HG03354 (cell line): Measurements from ENCODE around the gene RP9.

ENCODE experiments used
- ATAC-seq: cut with Tn5 transposase; IDR thresholded peaks from one replicate; pipeline ENCODE4 v1.9.1; 2021; ENCODE audit warnings: mild to moderate bottlenecking; ENCODE audit not compliant: unreplicated experiment, poor library complexity, severe bottlenecking

RP9 gene, protein sequence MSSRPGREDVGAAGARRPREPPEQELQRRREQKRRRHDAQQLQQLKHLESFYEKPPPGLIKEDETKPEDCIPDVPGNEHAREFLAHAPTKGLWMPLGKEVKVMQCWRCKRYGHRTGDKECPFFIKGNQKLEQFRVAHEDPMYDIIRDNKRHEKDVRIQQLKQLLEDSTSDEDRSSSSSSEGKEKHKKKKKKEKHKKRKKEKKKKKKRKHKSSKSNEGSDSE

GRCh38 chr7:33109005-33109757, at the start of gene RP9:
Gene RP9 (minus strand): TSS chr7:33109404. CDS start chr7:33109372, 32 bp downstream.
- peak; percentile 86 for ATAC-seq

DNA sequence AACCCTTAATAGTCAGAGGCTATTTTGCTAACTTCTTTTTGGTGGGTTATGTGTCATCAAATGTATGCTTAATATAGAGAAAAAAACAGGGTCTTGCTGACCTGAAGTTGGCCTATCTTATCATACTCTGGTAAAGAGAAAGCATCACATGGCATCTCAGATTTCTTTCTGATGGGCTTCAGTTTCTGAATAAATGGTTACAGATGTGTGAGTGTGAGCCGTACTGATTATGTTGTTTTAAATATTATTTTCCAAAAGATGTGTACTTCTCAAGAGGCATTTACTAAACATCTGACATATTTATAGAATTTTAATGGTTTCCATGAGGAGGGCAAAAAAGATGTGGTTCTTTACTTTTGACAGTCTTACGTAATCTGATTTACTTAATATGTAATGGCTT, 48.6 kb upstream of the RP9 start:
- ATAC-seq, result no peak

DNA sequence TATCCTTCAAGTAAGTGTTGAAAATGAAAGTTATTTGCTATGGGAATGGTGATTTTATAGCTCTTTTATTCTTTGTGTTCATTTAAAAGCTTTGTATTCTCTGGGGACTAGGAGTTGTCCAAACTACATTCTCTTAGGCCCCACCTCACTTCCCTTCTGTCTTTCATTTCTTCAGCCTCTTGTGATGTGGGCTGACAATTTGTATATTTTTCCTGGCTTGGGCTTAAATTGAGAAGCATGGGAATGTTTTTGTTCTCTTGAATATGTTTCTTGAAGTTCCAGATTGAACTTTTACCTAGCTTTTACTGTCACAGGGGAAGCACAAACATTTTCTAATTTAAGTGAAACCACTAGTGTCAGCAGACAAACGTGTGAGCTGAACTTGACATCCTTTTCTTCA, 48.1 kb upstream of the RP9 start:
- ATAC-seq, result no peak

GRCh38 chr7:33156441-33156840, 47.2 kb upstream of the RP9 start:
- no peak for ATAC-seq

- ATAC-seq, result no peak
Observed at GRCh38 chr7:33155811-33156210, 46.6 kb upstream of the RP9 start.

GRCh38 chr7:33152087-33152486, 42.9 kb upstream of the RP9 start:
- no peak for ATAC-seq

- no peak for ATAC-seq
Observed at GRCh38 chr7:33145156-33145555, 36.0 kb upstream of the RP9 start.

GRCh38 chr7:33143996-33144718, 35.0 kb upstream of the RP9 start:
- peak; percentile 56 for ATAC-seq

- ATAC-seq, result no peak
Observed at GRCh38 chr7:33142585-33142984, 33.4 kb upstream of the RP9 start.

DNA sequence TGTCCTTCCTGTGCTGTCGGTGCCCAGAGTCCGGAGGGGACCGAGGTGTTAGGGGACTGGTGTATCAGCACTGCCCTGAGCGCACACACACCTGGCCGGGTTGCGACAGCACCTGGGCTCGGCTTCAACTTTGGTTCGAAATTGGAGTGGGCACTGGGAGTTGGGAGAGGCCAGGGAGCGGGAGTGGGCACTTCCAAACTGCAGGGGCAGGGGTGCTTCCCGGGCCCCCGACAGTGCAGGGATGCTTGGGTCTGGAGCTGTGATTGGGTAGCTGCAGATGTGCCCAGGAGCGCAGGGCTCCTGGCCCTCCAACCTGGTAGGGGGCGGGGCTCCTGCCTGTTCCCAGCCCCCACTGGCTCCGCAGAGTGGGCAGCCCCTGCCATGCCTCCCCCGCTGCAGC, 27.9 kb upstream of the RP9 start:
- ATAC-seq, result no peak

DNA sequence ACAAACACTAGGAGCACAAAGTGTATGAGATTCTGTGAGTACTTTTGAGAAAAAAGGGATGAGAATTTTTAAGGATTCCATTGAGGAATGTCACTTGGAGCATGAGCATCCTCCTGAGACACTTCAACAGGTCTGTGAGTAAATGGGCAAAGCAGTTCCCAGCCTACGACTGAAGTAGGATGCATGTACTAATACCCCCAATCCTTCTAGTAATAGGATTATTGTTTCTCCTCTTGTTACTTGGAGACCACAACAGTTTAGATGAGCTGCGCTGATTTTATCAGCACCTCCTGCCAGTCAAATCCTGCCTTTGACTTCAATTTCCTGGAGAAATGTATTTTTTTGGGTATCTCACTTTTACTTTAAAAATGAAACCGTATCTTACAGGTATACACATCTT, 21.0 kb upstream of the RP9 start:
- no peak for ATAC-seq

DNA sequence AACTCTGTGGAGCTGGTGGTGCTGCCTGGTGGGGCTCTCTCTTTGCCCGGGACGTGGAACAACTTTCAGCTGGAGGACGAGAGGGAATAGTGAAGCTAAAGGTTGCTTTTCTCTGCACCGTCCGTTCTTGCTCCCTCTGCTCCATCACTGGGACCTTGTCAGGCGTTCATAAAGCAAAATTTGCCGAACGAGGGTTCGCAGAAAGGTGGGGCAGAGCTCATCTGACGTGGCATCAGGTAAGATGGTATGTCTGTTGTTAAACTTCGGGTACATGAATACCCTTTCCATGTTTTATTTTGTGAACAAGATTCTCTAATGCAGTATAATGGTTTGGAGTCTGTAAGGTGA, 20.6 kb upstream of the RP9 start:
- peak; percentile 3 for ATAC-seq

DNA sequence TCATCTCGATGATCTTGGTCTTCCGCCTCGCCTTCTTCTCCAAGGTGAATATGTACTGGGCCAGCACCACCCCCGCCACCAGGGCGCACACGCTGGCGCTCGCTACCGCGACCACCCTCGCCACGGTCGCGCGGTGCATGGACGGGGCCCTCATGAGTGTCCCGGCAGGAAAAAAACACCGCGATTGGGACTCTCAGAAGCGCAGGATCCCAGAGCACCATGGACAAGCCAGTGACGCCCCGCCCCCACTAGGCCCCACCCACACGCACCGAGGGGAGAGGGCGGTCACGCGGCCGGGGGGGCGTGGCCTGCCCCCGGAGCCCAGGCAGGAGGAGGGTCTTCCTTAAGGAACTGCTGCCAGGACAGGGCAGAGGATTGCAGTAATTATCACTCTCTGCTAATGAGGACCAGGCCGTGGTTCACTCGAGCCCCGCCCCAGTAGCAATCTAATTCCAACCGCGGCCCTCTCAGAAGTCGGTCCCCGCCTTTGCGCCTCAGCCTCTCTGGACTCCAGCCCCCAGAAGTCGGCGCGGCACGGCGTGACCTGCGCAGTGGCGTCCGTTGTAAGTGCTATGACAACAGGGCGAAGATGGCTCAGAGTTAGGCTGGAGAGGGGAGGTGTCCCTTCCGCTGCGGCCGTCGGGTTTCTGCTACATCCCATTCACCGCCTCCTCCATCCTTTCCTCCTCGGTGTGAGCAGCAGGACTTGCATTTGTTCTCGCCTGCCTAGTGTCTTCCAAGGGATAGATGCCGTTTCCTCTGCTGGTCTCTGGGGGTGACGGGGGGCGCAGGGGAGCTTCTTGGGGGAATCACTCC, 20.0 kb upstream of the RP9 start, which contains the start of gene BBS9:
TSS of gene BBS9 (plus strand) at position 575 of the 816 bp plus-strand sequence. CDS start 16,689 bp downstream, outside the sequence.
- ATAC-seq, result peak; percentile 100

DNA sequence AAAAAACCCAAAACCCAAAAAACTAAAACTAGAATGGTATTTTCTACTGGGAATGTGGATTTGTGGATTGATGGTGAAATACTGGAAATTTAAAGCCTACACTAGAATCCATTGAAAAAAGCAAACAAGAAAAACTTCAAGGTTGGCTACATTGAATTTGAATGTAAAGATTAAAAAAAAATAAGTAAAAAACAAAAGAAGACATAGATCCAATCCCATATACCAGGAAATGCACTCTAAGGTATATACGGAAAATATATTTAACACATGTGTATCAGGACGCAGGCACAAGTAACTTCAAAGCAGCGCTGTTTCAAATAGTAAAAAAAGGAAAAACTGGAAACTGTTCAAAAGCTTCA, 19.4 kb upstream of the RP9 start:
- no peak for ATAC-seq

GRCh38 chr7:33127085-33127484, 17.9 kb upstream of the RP9 start:
- ATAC-seq, result no peak

DNA sequence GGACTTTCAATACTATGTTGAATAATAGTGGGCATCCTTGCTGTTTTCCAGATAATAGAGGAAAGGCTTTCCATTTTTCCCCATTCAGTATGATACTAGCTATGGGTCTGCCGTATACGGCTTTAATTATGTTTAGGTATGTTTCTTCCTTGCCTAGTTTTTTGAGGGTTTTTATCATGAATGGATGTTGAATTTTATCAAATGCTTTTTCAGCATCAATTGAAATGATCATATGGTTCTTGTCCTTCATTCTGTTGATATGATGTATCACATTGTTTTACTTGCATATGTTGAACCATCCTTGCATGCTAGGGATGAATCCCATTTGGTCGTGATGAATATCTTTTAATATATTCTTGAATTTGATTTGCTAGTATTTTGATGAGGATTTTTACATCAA, 9.2 kb upstream of the RP9 start:
- ATAC-seq, result no peak

GRCh38 chr7:33114976-33115375, 5.8 kb upstream of the RP9 start:
- no peak for ATAC-seq

DNA sequence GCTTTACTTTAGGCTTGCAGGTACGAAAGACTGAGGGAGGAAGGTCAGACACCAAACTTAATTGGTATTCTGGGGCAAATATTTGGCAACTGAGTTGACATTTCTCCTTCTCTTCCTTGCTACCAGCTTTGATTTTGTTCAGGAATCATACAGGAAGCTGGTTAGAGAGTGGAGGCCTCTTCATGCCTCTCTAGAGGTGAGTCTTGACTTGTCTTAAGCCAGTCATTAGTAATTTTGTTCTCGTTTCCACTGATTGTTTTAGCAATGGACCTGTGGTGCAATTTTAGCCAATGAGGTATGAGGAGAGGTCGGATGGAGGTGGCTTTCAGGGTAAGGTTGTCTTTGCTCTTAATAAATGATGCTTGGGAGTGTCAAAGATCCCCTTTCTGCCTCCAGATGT, 2.4 kb upstream of the RP9 start:
- no peak for ATAC-seq

DNA sequence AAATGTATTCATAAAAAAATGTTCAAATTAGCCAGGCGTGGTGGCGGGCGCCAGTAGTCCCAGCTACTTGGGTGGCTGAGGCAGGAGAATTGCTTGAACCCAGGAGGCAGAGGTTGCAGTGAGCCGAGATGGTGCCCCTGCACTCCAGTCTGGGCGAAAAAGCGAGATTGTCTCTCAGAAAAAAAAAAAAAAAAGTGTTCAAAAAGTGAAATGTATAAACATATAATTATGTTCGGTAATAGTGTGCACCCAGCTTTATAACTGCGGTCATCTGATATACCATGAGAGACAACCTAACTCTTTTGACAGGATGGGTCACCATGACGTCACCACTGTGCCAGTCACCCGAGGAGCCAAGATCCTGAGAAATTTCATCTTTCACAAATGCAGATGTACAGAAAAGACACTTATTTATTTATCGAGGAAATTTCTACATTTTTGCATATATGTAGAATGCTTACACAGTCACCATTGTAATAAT, 594 bp upstream of the RP9 start:
- ATAC-seq, result no peak

DNA sequence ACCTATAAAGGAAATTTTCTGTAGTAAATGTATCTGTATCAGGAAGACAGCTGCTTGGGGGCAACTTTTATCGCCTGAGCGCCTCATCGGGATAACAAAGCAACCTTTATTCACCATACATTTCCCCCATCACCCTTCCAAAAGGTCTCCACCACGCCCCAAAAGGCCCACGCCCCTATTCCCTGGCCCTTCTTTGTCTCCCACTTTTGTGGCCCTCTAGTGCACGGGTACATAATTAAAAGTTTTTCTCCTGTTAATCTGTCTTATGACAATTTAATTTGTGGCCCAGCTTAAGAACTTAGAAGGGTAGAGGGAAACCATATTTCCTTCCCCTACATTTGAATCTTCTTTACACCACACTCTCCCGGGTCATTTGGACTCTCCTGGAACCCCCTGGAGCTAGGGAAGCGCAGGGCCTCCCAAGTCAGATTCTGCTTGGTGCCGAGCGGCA, 625 bp downstream of the RP9 start:
- peak; percentile 28 for ATAC-seq
